Caki2 (cell line): Measurements from ENCODE around the gene UXT. TPM values are rescaled to one million over a fixed set of nuclear protein-coding genes. Genes with fewer than 3 reads are reported as not detected.

ENCODE experiments used
- total RNA-seq: library from RNA; depleted of rRNA; stranded (reverse); fragments of >200 nt; shearing (Covaris generic); gene quantifications from 2 replicates; pipeline ENCODE4 v1.2.3, GENCODE V29; 2014; ENCODE audit warnings: low replicate concordance; rRNA removed

Gene UXT
- total RNA-seq, 1 experiment from 2014 or later, result 97.3 TPM

Other genes with a start within 250 kb of the UXT start
- gene ZNF41, start 176.0 kb downstream of the UXT start, total RNA-seq, result 4.0 and 7.9 TPM in 2 replicates
- gene ARAF, start 98.0 kb downstream of the UXT start, total RNA-seq, result 16.4 and 19.2 TPM in 2 replicates
- gene TIMP1, start 76.7 kb downstream of the UXT start, total RNA-seq, result 62.4 and 101 TPM in 2 replicates
- not detected in 2 replicates for gene SYN1, start 39.3 kb downstream of the UXT start, total RNA-seq
- not detected in 2 replicates for gene CFP, start 29.2 kb downstream of the UXT start, total RNA-seq
- 28.1 and 28.9 TPM in 2 replicates for gene ELK1, start 8.6 kb downstream of the UXT start, total RNA-seq
- gene ZNF81, start 177.7 kb upstream of the UXT start, total RNA-seq, result 0.49 and 9.5 TPM in 2 replicates